CD4-positive, alpha-beta T cell treated with Interferon alpha-2 for 1 hour (primary cell): ENCODE data around the gene APOA1.
"Not testable (repeated sequence)": the region's sequence is repeated elsewhere in the genome, so short reads cannot be mapped to it uniquely, and the experiment has no call there.

Experiments
- DNase-seq, 2 donors: peaks; one replicate each; pipeline ENCODE4 v3.0.0-alpha.2; 2020 to 2022

APOA1 gene

DNA sequence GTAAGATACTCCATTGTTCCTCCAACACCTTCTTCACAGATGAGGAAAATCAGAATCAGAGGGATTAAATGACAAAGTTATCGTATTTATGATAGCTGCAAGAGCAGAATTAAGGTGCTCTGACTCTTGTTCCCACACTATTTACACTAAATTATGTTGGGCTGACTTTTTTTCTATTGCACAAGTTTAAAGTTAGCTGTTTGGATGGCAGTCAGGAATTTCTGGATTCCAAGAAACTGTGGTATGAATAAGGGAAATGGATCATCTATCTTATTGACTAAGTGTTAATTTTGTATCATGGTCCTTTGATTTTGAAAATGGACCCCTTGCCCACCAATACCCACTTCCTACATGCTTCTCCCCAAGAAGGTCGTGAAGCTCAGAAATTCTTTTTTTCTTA is 19.9 kb upstream of the APOA1 start:
- no peak for DNase-seq

DNA sequence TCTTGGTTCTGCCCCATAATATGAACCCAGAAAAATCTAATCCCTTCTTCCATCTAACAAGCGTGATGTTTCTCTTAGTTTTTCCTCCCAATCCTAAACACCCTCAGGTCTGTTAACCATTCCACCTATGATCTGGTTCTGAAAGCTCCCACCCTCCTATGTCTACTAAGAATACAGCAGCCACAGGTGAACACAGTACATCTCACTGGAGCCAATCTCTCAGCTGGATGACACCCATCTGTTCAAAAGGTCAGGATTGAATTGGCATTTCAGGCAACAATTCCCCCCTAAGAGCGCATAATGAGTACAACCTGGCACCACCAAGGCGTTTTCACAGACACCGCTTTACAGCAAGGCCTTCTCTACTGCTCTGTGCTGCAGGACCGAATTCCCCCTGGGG is 19.0 kb upstream of the APOA1 start:
- no peak for DNase-seq

DNA sequence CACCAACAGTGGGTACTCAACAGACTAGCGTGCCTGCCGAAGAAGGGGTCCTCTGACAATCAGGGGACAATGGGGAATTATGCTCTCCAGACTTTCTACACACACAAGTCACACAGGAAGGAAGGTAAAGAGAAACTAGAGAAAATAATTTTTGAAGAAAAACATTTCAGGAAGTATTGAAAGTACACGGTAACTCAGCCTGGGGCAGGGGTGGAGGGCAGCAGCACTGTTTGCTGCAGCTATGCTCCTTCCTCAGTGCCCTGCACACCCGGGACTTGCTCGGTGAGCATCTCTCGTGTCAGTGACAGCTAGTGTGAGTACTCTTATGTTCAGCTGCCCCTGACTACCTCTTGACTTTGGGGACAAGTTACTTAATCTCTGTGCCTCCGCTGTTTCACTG is 18.0 kb upstream of the APOA1 start:
- peak in 1 of 2 donors; percentile 14 for DNase-seq

DNA sequence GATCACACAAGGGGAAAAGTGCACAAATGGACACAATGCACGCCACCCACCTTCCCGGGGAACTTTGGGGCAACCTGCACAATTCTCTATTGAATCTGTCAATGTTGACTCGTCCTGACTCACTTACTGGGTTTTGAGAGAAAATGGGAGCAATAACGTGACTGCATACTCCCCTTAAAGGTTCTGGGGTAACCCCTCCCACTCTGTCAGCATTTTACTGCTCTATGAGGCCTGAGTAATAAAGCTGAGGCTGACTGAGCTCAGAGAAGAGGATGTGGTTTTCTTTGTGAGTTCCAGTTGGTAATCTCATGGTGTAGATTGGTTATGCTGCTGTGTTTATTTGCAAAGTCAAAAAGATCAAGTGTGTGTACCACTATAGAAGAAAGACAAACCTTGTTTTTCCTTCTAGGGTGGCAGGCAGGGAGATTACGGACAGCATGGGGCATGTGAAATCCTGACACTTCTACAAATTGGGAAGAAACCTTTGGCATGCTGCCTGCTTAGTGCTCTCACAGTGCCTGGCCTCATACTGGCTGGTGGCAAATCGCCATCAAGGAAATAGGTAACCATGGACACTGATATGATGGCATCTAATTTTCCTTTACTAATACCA is 16.1 kb upstream of the APOA1 start:
- peak; percentile 59 to 82 for DNase-seq

DNA sequence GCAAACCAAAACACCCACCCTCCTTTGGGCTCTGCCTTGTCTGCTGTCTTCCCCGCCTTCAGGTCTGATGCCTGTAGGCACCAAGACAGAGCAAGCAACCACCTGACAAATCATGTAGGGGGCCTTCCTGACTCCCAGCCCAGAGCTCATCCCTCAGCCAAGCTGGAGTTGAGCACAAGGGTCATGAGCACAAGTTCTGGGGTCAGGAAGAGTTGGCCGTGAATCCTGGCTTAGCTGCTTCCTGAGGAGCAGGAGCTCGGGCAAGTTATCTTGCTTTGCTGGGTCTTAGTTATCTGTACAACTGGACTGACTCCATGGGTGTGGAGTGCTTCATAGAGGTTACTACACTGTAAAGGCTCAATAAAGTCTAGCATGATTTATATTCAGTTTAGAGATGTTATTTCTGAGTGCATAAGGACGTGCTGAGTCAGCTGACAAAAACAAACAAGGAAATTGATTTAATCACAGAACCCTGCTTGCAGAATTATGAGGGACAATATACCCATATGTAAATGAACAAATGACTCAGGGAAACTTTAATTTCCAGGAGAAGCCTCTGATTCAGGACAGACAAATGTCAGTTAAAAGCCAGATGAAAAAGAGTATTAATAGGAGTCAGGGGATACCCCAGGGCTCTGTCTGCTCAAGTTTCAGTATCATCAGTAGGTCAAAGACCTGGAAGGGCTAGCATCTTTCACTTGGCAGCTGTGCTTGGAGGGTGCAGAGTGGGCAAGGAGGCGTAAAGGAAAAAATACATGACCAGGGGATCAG is 15.0 kb upstream of the APOA1 start:
- DNase-seq, result peak in 1 of 2 donors; percentile 21

DNA sequence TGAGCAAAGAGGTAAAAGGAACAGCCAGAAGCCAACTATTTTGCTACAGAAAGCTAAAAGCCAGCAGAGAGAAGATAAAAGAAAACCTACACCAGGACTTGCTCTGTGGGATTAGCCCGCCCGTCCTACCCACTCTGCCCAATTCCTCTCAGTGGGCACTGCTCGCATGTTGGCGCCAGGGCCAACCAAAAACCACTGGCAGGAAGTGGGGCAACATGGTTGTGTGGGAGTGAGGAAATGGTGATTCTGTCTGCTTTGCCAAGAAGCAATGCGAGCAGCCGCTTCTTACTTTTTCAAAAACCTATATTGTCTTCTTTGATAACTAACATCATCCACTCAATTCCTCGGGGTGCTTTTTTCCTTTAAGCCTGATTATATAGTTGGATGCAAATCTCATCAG is 14.2 kb upstream of the APOA1 start:
- DNase-seq, result peak; percentile 37 to 67

DNA sequence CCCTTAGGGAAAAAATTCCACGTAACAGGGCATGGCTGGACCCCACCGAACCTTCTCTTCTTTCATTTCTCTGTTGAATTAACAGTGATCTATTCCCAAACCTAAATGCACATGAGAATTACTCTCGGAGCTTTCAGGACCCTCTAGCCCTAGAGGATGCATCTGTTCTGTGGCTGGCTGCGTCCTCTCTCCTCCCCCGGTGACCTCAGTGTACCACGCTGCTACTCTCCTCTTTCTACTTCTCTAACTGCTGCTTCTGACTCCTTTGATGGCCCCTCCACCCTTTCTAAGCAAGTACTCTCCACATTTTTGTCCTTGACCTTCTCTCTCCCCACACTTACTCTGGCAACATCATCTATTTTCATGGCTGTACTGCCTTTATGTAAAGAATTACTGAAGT is 12.1 kb upstream of the APOA1 start:
- no peak for DNase-seq

DNA sequence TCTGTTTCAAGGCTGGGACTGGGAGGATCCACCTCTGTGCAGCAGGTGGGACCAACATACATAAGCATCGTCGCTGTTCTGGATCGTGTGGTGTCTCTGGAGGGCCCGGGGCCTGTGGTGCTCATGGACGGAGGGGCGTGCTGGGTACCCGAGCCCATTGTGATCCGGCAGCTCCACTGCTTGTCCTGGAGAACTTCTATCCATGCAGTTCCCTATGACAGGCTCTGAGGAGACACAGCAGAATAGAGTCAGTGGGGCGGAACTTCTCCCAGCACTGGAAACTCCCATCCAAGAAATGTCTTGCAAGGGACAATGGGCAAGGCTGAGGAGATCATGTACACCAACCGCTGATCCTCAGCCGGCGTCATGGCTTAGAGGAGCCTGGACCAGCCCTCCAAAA is 11.6 kb upstream of the APOA1 start:
- no peak for DNase-seq

DNA sequence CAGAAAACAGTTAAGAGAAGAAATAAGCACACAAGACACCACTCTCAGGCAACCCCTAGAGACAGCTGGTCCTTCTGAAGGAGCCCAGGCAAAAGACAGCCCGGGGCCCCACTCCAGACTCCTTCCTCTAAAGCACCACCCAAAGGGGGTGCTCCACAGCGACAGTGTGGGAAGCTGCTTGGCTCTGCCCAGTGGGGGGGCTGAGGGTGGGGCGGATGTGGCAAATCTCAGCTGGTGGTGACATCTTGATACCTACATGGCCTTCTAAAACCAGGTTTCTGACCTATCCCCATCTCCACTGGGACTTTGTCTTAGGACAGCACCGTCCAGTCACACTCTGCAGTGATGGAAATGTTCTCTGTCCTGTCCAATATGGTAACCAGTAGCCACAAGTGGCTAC is 10.2 kb upstream of the APOA1 start:
- DNase-seq, result no peak

DNA sequence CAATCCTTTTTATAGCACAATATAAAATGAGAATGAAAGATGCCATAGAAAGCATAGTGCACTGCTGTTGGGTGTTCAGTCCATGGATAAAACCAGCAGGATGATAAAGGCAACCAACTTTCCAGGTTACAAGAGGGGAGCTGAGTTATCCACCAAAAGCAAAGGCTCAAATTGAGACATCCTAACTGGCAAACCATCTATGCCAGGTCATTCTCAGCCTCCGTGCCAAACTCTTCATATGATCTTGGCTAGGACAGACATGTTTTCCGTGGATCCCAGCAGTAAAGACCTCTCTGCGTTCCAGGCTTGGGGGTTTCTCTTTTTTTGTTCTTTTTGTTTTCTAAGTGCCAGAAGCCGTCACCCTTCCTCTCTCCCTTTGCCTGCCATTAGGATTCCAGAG is 7.3 kb upstream of the APOA1 start:
- no peak for DNase-seq

DNA sequence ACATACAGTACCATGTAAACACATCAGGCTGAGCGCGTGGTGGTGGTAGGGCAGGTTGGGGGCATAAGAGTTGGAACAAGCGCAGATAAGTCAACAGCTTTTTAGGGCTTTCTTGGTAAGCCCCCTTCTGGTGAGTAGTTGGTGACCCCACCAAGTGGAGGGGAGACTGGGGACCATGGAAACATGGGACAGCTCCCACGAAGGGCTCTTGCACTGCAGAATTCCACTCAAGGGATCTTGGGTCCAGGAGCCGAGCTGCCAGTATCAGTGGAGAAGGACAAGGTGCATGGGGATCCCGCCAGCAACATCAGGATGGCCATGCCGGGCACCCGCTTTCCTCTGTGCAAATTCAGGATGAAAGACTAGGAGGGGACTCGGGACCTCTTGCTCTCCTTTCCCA is 6.2 kb upstream of the APOA1 start:
- no peak for DNase-seq

DNA sequence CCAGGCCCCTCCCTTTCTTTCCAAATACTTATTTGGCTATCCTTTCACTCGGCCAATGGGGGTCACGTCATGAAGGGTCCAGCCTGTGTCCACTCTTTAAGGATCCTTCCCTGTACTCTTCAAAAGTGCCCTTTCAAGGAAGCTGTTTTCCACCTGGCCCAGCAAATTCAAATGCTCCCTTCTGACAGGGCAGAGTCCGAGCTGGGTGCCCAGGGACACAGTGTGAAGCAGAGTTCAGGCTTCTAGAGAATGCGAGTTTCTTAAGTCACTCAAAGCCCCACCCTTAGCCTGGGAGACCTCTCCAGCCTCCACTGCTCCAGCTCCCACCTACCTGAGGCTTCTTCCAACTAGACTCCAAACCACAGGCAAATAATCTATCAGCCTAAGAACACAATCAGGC is 5.5 kb upstream of the APOA1 start:
- no peak for DNase-seq

DNA sequence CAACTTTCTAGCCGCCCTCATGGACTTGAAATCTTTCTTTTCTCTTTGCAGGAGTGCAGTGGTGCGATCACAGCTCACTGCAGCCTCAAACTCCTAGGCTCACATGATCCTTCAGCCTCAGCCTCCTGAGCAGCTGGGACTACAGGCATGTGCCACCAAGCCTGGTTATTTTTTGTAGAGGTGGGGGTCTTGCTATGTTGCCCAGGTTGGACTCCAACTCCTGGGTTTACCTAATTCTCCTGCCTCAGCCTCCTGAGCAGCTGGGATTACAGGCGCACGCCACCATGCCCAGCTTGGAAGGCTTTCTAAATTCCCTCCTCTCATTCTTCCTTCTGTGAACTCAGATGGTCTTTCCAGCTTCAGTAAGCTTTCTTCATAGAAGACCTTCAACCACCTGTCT is 4.7 kb upstream of the APOA1 start:
- no peak for DNase-seq

DNA sequence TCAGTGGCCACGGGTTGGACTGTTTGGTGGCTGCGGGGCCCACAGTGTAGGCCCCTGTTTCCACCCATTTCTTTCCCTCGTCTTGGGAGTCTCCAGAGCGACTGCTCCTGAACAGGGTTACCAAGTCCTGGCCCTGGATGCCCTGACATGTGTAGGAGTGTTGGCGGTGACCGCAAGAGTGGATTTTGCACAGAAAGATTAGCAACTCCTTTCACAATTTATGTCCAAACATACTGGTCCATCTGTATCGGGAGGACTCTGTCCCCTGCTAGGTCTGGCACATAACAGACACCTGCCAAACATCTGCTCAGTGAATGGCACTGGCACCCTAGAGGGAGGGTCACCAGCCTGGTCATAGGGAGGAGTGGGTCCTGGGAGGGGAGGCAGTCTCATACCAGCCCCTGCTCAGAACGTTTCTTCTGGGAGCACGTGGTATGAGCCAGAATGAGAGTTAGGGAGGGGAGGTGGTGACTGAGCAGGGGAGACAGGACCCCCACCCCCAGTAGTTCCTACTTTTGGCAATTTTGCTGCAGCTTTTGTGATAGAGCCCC is 3.4 kb upstream of the APOA1 start:
- no peak for DNase-seq

DNA sequence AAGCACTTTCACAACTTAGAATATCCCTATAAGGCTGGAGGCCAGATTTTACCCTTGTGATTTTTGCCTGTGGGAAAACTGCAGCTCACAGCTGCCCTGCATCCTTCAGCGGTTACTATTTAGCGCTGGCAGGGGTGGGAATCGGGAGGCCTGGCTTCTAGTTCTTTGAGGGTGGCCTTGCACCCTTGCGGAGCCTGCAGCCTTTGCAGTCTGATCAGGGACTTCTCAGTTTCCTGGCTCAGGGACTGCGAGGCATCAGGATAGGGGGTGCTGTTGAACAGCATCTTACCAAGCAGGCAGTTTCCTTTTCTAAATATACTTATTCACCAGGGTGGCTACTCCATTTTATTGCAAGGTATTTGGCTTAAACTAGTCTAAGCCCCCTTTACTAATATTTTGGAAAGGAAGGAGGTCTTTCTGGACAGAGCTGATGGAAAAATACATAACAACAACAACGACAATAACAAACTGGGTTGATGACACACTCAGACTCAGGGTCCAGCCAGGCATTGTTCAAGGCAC is 2.9 kb upstream of the APOA1 start:
- DNase-seq, result peak in 1 of 2 donors; percentile 9

DNA sequence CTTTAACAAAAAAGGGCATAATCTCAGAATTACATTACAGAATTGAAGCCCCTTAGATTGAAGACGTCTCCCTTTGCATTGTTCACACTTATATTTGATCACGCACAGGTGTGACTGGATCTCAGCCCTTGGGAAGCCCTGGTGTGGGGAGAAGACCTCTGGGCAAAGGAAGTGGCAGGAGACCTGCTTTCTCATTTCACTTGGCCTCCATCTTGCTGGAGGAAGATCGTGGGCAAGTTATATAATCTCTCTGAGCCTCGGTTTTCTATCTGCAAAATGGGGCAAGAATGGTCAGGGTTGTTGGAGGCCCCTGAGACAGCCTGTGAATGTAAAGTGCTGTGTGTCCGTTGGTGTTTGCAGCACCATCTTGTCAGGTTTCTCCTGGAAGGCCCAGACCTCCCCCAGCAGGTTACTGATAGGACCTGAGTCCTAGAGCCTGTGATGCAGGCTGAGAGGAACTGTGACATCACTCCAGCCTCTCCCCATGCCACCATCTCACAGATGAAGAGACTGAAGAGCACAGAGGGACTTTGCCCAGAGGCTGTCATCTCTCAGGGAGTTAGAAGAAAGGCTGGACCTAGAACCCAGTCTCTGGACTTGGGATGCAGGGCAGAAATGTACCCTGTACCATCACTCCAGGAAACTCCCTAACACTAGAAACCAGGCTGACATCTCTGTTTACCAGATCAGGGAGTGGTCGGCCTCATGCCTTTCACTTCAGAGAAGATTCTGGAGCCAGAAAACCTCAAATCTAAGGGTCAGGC is 1.1 kb upstream of the APOA1 start:
- DNase-seq, result no peak

DNA sequence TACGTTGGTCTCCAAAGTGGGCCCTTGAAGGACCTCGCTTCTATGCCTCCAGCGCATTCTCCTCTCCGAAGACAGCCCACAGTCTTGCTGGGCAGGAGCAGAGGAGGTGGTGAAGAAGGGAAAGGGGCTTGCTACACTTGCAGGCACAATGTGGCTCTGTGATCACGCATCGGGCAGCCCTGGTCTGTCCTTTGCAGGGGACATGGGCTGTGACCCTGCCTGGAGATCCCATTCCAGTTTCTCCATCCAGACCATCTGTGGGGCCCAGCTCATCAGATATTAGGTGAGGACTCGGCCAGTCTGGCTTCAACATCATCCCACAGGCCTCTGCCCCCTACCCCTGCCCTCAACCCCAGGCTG is 810 bp downstream of the APOA1 start:
- DNase-seq, result no peak

DNA sequence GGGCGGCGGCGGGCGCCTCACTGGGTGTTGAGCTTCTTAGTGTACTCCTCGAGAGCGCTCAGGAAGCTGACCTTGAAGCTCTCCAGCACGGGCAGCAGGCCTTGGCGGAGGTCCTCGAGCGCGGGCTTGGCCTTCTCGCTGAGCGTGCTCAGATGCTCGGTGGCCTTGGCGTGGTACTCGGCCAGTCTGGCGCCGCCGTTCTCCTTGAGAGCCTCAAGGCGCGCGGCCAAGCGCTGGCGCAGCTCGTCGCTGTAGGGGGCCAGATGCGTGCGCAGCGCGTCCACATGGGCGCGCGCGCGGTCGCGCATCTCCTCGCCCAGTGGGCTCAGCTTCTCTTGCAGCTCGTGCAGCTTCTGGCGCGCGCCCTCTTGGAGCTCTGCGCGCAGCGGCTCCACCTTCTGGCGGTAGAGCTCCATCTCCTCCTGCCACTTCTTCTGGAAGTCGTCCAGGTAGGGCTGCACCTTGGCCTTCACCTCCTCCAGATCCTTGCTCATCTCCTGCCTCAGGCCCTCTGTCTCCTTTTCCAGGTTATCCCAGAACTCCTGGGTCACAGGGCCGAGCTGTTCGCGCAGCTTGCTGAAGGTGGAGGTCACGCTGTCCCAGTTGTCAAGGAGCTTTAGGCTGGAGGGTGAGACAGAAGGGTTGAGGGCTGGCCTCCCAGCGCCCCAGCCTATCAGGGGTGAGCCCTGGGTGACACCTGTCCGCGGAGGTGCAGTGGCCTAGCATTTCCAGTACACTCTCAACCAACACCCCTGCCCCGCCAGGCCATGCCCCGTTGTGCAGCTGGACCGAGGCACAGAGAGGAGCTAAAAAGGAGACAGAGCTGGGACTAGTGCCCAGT is 1.4 kb downstream of the APOA1 start:
- peak; percentile 84 to 86 for DNase-seq

DNA sequence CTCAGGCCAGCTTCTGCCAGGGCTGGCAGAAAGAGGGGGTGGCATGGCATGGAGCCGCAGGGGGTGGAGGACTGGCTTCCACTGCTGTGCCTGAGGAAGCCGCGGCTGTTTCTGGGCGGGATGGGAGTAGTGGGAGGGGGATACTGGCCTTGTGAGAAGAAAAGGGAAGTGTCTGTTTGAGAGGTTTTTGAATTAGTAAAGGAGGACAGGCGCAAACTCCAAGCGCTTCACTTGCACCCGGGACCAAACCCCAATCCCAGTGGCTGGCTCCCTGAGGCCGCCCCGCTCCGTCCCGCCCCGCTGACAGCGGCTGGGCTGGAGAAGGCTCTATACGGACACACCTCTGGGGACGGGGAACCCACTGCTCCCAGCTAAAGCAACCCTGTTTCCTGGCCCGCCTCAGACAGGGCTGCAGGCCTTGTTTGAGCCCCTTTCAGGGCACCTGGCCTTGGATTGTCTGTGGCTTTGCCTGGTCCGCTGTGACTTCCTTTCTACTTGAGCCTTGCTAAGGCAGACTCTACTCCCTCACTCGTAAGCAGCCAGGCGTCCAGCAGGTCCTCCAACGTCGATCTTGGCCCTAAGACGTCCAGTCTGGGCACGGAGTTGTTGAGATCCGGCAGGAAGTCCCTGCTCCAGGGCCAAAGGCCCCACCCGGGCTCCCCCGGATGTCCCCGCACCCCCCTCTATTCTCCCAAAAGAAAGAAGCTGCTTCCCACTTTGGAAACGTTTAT is 2.2 kb downstream of the APOA1 start:
- DNase-seq, result no peak

DNA sequence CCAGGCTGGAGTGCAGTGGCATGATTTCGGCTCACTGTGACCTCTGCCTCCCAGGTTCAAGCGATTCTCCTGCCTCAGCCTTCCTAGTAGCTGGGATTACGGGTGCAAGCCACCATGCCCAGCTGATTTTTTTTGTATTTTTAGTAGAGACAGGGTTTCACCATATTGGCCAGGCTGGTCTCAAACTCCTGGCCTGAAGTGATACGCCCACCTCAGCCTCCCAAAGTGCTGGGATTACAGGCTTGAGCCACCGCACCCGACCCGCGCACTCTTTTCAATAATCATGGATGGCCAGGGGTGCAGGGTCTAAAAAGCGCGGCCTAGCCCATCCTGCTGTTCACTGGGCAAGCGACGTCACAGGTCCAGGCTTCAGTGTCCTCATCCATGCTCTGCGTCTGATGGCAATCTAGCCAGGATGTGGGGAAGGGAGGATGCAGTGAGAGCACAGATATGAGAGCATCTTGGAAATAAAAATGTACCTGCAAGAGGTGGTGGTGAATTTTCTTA is 2.8 kb downstream of the APOA1 start:
- DNase-seq, result not testable (repeated sequence)

DNA sequence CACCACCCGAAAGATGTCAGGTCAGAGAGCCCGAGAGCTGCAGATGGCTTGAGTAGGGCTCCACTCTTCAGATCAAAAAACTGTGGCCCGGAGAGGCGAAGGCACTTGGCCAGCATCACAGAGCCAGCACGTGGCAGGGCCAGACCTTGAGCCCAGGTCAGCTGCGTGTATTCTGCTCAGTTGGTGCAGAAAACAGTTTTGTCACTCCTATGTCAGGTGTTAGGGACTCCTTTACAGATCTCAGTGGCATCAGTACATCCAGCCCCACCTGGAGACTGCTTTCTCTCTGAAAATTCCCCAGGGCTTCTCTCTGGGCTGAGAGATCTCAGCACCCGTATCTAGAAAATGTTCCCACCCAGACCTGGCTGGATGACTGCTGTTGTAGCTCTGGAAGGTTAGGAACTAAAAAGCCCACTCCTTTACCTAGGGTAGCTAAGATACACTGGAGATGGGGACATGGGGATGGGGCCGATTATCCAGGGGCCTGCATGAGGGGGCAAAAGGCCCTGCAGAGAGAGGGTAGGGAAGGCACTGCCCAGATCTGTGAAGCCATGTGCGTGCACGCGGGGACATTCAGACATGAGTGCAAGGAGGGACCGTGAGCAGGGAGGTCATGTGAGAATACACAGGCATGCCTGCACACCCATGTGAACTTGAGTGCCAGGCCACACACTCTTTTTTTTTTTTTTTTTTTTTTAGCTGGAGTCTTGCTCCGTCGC is 3.4 kb downstream of the APOA1 start:
- DNase-seq, result no peak
